Measurements from ENCODE around the gene DPM3. TPM values are rescaled to one million over a fixed set of nuclear protein-coding genes. Genes with fewer than 3 reads are reported as not detected.

The DPM3 gene
- total and polyA plus RNA-seq, 7 donors = 29.2 to 220 (median 143) TPM

- Histone ChIP-seq H3K4me1 (peaks cover 0 to 42% (median 36%) of the 10 kb centered on the region in 4 donors), H3K27ac (peak overlapping the region in 2 of 4 donors; percentile 87 to 99), H3K4me3 (no peak overlapping the region), H3K27me3 (no peaks in the 10 kb centered on the region), H3K9me3 (no peaks in the 10 kb centered on the region), H3K36me3 (no peaks in the 10 kb centered on the region)
- 57 to 78% methylated on average over 16 of the region's 16 CpGs for WGBS, 2 donors
- intact Hi-C loops (cut with DNase I) = loop anchor here (5.0 kb wide), 1 partner anchor 43 kb away; no protein-coding TSS in a partner anchor
- DNase-seq = no peak
- TF ChIP-seq EP300 (IDR thresholded peaks at IDR 0.05) = no peak
- no peak for TF ChIP-seq CTCF (IDR thresholded peaks at IDR 0.05)
- no peak for TF ChIP-seq POLR2A (IDR thresholded peaks at IDR 0.05)
- TF ChIP-seq POLR2AphosphoS5 (IDR thresholded peaks at IDR 0.05) = no peak
Observed at GRCh38 chr1:155124503-155125463, 15.5 kb downstream of the DPM3 start.

DNA sequence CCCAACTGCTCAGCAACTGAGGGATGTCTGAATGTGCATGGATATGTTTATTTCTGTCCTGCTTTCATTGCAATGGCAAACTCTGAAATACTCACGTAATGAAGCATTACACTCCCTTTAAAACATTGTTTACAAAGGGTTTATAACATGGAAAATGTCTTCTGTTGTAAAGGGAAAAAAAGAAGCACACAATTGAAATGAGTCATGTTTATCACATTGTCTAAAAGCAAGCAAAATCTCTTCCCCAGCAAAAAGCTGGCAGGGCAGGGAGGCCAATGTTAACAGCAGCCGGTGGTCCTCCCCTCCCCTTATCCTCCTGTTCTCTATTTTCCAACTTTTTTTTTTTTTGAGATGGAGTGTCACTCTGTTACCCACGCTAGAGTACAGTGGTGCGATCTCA, 16.5 kb downstream of the DPM3 start:
- Histone ChIP-seq H3K27ac (no peak overlapping the region), H3K4me1 (peaks cover 0 to 32% (median 27%) of the 10 kb centered on the region in 4 donors), H3K9me3 (no peaks in the 10 kb centered on the region)

GRCh38 chr1:155122308-155122707, 18.0 kb downstream of the DPM3 start:
- peaks cover 0 to 20% (median 16%) of the 10 kb centered on the region in 4 donors for H3K4me1 ChIP-seq
- no peaks in the 10 kb centered on the region for H3K36me3 ChIP-seq
- no peak for DNase-seq
- no peaks in the 10 kb centered on the region for H3K9me3 ChIP-seq
- H3K27me3 ChIP-seq = no peaks in the 10 kb centered on the region
- no peak overlapping the region for H3K4me3 ChIP-seq
- intact Hi-C loops (cut with DNase I) = no loop called here
- WGBS, 2 donors = 84 to 92% methylated on average over 2 of the region's 2 CpGs
- TF ChIP-seq EP300 (IDR thresholded peaks at IDR 0.05) (no peak), CTCF (IDR thresholded peaks at IDR 0.05) (no peak), POLR2A (IDR thresholded peaks at IDR 0.05) (no peak), POLR2AphosphoS5 (IDR thresholded peaks at IDR 0.05) (no peak)
- H3K27ac ChIP-seq = no peak overlapping the region

More for the DNA sequence above, 16.5 kb downstream of the DPM3 start:
- 19 to 54% methylated on average over 4 of the region's 4 CpGs for WGBS, 2 donors
- Histone ChIP-seq H3K4me3 (no peak overlapping the region), H3K27me3 (no peaks in the 10 kb centered on the region), H3K36me3 (no peaks in the 10 kb centered on the region)
- TF ChIP-seq CTCF (IDR thresholded peaks at IDR 0.05) (no peak), POLR2A (IDR thresholded peaks at IDR 0.05) (no peak), EP300 (IDR thresholded peaks at IDR 0.05) (no peak), POLR2AphosphoS5 (IDR thresholded peaks at IDR 0.05) (no peak)
- no peak for DNase-seq
- intact Hi-C loops (cut with DNase I) = no loop called here

GRCh38 chr1:155121249-155121648, 19.1 kb downstream of the DPM3 start:
- intact Hi-C loops (cut with DNase I) = no loop called here
- no peak overlapping the region for H3K27ac ChIP-seq
- H3K4me3 ChIP-seq = no peak overlapping the region
- 72 to 81% methylated on average over 2 of the region's 2 CpGs for WGBS, 2 donors
- H3K4me1 ChIP-seq = peaks cover 0 to 10% (median 6%) of the 10 kb centered on the region in 4 donors
- H3K36me3 ChIP-seq = no peaks in the 10 kb centered on the region
- peaks cover 0 to 3% (median 0%) of the 10 kb centered on the region in 3 donors for H3K27me3 ChIP-seq
- no peak for DNase-seq
- H3K9me3 ChIP-seq = no peaks in the 10 kb centered on the region
- no peak for TF ChIP-seq CTCF (IDR thresholded peaks at IDR 0.05)
- no peak for TF ChIP-seq POLR2A (IDR thresholded peaks at IDR 0.05)
- TF ChIP-seq POLR2AphosphoS5 (IDR thresholded peaks at IDR 0.05) = no peak
- TF ChIP-seq EP300 (IDR thresholded peaks at IDR 0.05) = no peak
